ENCODE measurements around the gene MLLT10.
A peak's percentile ranks its signal among the peaks of the same experiment; 100 is the strongest.

Gene MLLT10

DNA sequence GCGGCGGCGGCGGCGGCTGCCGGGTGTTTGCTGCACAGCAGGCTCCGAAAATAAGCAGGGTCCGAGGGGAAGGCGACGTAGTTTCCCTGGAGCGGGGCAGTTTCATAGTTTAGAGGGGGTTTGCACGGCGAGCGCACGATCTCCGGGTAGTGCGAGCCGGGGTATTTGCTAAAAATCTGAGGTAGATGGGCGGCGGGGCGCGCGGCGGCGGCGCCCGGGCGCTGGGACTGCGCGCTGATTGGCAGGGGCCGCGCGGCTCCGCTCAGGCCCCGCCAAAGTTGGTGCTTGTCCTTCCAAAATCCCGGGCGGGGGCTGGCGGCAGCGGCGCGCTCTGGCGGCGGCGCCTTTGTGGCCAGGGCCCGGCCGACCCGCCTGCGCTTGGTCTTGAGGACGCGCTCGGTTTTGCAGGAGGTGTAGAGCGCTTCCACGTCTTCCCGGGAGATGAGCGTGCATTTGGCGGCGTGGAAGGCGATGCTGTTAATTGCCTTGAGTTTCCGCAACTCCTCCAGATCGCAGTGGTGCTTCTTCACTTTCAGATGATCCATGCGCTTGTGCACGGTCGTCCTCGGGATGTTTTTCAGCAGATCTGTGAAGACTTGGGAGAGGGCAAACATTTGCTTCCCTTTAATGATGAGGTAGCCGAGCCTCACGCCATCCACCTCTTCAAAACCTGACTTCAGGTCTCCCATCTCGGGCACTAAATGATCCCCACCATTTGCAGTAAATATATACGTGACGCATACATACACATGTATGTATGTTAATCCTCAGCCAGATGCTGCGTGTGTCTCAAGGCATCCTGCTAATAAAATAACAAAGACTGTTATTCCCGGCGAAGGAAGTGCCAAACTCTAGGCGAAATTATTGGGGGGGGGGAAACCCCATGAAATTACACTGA lies 16.6 kb upstream of the MLLT10 start:
- DNase-seq: peak; percentile 75

DNA sequence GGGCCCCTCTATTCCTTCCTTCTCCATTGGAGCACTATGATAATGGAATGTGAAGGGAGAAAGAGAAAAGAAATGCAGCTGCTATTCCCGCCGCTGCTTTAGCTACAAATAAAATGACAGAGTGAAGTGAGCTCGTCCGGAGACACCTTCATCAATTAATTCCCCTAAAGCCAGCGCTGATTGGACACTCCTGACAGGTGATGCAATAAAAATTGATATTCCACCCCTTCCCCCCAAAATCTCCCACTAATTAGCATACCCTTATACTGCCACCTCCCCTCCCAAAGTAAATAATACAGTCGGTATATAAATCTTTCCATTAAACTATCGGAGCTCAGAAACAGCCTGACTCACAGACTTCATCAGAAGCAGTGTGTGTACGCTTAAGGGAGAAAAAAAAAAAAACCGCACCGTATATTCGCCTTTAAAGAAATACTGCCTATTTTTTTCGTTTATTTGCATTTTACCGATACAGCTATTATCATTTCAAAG lies 15.8 kb upstream of the MLLT10 start:
- DNase-seq: peak; percentile 55

DNA sequence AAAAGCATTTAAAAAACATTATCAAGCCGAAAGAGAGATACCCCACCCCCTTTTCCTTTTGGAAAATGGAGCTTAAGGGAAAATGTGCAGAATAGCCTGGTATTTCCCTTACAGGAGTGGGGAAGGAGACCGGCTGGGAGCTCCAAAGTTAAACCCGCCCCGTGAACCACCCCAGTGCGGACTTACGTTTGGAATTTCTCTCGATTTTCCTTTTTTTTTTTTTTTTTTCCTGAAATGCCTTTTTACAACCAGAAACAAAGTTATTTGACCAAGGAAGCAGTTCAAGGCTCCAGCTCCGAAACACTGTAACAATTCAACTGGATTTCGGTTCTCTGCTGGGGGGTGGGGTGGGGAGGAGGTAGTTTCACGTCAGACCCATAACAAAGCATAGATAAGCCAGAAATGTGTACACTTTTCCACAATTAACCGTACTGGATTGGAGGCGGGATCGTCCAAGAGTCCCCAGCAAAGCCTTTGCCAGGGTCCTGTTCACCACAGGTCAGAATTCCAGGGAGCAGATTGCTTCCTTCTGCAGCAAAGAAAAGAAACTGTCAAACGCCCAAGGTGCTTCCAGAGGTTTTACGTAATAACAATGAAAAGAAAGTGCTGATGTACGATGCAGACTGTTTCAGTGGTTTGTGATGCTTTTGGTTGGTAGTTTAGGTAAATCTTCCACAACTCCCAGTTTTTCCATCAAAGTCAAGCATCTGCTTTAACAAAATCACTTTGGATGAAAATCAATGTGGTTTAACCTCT lies 15.2 kb upstream of the MLLT10 start:
- peak; percentile 49 for DNase-seq

DNA sequence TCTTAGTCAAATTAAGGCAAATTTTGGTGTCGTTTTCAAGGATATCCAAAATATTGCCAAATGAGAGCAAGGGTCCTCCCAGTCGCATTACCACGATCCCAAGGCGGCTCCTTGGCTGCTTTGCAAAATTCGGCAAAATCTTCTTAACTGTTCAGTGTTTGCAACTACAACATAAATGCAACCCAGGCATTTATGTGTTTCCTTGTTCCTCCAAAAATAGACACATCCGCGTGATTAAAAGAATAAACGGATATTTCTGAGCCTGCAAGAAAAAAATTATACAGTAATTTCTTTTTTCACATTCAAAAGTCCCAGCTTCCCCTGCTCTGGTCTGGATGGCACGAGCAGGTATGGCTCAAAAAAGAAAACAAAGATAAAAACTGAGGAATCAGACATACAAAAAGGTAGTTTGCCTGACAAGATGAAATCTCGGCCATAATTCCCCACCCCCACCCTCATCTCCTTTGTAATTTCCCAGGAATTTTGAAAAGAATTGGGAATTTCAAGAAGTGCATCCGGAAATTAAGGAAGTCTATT lies 14.6 kb upstream of the MLLT10 start:
- DNase-seq: peak; percentile 24

DNA sequence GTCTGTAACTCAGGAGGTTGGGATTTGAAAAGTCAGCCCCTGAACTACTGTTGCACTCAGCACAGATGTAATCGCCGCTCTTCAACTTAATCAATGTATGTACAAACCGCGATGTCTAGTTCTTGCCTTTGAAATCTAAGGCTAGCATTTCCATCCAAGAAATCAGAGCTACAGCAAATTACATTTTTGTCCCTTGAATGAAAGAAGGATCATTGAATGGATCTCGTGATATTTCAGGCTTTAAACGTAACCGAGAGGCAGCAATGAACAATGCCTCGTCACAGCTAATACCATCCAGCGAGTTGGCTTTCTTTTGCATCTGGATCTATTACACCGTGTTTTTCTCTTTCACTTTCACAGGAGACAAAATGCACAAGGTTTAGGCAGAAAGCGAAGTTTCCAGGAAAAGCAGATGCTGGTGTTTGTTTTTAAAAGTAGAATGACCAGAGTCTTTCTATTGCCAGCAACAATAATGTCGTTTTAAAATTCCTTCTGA lies 14.0 kb upstream of the MLLT10 start:
- DNase-seq: no peak

DNA sequence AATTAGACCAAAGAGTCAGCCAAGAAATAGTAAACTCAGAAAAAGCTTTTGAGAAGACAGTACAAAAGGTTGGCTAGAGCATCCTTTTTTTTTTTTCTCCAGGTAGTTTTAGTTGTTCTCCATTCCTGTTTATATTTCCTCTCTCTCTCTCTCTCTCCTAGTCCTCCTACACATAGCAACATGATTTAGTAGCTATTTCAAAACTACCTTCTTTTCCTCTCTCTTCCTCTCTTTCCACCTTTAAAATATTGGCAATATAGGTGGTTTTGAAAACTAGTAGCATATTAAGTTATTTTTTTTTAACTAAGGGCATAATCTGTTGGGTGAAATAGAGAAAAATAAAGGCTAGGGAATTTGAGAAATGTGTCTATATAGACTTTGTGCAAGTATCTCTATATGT lies 13.5 kb upstream of the MLLT10 start:
- no peak for DNase-seq

DNA sequence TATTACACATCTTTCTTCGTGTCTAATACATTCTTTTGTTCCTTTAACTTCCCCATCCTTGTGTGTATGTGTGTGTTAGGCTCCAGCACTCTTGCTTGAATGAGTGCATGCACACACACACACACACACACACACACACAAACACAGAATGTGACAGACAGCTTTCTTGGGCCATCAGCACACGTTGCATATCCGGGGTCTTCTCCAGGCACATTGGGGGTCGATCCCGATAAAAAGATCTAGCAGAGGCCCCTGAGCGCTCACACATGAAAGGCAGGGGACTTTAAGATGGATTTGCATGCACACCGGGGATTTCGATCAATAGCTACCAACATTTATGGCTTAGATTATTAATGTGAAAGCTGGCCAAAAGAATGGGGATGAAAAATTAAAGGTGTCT lies 13.1 kb upstream of the MLLT10 start:
- DNase-seq: peak; percentile 46

DNA sequence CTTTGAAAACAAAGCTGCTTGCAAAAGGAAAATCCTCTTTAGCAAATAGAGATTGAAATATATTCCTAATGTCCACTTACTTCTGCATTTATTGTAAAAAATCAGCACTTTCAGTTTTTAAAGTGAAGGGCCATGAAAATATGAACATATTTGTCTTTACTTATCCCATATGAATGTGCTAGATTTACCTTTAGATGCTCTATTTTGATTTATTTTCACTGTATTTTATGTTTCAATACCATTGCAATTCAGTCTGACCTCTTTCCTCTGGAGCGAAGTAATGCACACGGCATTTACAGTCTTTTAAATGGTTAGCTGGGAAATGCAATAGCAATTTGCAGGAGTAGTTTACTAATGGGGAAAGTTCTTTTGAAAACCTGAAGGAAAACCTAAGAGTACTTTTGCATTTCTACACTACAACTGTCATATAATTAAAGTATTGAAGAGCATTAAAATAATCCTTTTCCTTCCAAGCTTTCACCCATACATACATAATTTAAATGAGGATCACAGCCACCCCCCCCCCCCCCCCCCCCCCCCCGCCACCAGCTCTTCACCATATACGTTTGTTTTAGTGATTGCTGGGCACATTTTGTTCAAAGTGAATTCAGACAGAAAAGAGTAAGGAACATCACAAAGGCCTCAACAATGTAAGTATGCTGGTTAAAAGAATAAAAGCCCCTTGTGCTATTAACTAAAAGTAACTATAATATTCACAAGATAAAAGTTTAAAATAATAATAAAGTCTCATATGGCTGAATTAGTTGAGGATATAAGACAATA lies 12.1 kb upstream of the MLLT10 start:
- no peak for DNase-seq

DNA sequence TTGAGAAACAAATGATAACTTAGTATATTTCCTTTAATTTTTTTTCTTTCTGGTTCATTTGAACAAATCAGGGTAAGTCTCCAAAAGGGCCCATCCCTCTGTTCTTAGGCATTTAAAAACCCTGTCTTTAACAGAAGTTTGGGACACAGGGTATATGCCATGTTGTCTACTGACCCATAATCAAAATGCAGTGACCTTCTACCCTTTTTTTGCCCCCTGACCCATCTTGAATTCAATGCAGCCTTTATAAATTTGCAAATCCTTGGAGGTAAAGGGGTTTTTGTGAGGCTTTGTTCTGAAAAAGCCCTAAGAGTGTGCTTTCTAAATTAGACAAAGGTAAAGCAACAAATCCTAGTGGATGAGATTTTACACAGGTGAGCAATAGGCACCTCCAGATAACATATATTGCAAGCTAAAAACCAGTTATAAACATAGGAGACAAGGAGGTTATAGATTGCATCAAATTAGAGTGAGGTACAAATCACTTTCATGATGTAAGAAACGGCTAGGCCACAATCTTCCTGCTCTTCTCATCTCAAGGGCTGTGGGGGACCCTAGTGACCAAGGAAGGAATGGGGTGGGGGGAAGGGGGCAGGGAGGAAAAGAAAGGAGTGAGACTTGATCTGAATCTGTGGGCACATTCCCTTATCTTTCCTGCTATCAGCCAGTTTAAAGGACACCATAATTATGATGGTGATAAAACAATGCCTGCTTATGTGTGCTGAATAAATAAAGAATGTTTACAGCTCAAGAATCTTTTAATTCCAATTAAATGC lies 11.2 kb upstream of the MLLT10 start:
- no peak for DNase-seq

DNA sequence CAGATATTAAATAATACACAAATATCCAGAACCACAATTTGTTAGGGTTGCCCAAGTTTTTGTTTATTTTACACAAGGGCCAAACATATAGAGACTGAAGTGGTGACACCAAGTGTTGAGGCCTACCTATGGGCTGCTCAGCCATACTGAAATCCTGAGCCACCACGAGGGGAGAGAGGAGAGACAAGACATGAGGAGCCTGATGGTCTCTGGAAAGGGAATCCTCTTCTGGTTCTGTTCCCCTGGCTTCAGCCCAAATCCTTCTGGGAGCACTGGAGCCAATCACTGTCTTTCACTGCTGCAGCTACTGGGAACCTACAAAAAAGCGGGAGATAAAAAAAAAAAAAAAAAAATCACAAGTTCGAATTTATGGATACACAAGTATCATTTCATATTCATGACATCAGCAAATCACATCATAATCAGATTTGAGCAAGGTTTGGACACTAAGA lies 10.4 kb upstream of the MLLT10 start:
- peak; percentile 30 for DNase-seq

DNA sequence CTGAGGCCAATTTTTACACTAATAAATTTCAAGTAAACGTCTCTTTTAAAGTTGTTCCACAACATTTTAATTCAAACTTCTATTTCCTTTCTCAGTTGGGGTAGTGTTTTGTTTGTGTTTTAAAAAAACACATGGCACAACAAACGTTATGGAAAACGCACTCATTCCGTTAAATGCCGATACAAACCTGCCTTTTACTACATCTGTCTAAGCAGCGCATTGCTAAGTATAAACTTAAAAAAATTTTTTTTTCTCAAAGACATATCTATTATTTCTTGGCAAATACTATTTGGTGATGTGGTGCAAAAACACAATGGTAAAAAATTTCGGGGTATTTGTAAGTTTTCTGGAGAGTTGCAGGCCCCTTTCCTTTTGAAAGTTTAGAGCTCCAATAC lies 9.9 kb upstream of the MLLT10 start:
- no peak for DNase-seq

DNA sequence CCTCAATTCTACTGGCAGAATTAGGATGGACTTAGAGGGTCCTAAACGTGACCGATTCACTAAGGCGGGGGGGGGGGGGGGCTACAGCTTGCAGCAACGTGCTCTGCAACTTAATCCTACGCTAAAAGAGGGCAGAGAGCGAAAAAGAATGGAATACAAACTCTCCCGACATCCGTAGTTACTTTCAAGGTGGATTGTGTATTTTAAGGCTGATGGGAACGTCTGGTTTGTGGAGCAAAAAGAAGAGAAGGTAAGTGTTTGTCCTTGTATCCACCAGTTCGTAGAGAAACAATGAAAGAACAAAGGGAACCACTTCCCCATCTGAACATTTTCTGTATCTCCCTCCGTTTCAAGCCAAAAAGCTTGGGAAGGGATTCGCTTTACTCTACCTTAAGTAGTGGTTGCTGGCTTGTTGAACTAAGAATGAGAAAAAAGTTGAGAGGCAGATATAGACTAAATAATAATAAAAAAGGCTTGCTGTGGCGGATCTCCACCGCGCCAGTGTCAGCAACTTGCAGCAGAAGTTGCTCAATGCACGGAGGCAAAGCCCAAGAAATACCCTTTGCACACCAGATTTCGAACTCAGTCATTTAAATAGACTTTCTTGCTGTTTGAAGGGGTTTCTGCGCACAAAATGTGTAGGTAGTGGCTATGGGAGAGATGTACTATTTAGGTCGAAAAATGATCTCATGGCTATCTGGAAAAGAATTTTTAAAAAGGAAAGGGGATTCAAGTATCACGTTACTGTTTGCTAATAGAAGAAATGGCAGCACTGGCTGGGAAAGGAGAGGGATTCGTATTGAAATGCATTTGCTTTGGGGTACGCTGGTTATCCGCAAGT lies 9.3 kb upstream of the MLLT10 start:
- DNase-seq: peak; percentile 55

DNA sequence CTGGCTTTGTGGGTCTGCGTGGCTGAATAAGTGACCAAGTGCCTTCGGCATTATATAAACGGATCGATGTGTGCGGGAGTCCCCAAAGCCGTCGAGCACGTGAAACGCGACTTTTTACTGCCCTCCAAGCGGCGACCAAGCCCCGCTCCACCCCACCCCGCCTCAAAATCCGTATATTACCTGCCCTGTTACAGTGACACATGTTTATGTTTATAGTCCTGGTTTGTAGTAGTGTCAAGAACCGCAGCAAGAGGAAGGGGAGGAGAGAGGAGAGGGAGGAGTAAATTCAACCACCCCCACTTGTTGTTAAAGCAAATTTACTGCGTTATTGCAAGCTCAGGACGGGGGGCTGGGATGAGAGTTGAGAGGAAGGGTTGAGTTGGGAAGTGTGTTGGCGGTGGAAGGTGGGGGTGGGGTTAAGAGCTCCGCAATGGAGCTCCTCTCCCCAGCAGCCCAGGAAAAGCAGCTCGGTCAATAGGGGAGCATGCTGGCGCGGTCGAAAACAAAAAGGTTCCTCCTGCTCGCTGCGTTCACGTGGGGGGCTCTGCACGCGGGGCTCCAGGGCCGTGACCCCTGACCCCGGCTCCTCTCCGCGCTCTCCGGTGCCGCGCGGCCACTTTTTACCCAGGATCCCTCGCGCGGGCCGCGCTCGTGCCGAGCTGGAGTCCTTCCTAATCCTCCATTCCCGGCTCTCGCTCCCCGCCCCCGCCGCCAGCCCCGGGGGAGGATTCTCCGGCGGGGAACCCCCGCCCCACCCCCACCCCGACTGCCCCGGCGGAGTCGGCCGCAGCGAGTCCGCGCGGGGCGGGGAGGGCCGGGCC lies 8.5 kb upstream of the MLLT10 start, which contains the start of gene SKIDA1:
Gene SKIDA1 (minus strand): TSS at position 316 of the 821 bp plus-strand sequence. CDS start 7,860 bp downstream, outside the sequence.
- no peak for DNase-seq

DNA sequence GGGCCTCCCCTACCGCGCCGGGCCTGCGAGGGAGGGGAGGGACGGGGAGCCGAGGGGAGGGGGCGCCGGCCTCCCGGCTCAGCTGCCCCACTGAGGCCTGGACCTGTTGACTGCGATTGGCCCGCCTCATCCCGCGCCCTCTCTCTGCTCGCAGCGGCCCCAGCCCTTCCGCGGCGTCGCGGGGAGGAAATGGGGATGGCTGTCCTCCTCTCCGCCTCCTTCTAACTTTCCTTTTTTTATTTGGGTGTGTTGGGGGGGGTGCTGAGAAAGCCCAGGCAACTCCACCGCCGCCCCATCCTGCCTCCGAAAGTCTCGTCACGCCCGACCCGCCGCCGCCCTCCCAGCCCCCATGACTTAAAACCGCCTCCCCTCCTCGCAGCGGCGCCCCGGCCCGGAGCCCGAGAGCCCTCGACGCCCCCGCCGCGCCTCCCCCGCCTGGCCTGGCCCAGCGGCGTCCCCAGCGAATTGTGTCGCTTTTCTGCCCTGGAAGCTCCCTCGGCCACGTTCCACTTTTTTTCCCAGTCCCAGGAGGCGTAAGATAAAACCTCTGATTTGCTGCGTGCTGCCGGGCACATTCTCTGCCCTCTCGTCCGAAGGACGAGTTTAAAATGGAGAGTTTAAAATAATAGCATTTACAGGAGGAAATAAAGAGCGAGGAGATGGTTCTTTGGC lies 7.7 kb upstream of the MLLT10 start:
- peak; percentile 87 for DNase-seq

DNA sequence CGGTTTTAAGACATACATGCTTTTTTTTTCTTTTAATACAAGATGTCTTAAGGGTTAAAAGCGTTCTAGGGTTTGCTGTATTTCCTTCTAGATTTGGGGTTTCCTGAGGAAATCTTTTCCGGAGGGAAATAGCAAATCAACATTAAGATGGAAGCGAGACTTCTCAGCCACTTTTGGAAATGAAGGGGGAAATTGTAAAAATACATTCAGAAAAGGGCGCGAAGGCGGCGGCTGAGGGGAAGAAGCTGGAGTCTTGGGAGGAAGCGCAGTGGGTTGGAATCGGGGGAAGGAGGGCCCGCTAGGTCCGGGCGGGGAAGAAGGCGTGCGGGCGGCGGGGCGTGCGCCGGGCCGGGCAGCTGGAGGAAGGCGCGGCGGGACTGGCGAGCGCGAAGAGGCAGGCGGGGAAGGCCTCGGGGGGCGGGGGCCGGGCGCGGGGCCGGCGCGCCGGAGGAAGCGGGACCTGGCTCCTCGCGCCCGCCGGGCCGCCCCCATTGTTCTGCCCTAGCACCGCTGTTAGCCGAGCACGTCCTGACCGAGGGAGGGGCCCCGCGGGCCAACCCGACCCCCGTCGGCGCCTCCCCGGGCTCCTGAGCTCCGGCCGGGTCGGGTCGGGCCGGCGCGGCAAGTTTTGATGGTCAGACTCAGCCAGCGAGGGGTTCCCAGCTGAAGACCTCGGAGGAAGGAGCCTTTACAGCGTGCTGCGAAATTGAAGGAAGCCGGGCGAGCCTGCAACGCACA lies 7.0 kb upstream of the MLLT10 start:
- DNase-seq: peak; percentile 79

DNA sequence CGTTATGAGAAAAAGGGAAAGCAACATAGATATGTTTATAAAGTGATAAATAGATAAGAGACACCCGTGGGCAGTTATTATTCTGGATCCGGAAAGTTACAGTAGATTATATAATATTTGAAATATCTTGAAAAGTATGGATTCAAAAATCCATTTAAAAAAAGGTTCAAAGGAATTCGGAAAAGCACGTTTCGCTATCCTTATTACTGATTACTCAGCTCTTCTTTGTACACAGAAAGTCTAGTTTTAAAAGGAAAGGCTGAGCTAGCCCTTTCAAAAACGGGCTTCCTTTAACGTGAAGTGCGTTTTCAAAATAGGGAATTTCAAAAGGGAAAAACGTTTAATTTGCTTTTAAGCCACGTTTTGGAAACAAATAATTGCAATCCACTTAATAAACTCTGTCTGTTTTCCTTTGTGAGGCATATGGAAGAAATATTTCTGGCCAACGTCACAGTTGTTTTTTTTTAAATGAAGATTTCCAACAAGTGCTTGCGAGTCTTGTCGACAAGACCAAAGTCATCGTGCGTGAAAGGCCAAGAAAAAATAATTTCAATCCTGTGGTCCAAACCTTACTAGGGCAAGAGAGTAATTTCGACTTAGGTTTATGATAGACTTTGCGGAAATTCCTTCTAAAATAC lies 6.3 kb upstream of the MLLT10 start:
- DNase-seq: no peak

DNA sequence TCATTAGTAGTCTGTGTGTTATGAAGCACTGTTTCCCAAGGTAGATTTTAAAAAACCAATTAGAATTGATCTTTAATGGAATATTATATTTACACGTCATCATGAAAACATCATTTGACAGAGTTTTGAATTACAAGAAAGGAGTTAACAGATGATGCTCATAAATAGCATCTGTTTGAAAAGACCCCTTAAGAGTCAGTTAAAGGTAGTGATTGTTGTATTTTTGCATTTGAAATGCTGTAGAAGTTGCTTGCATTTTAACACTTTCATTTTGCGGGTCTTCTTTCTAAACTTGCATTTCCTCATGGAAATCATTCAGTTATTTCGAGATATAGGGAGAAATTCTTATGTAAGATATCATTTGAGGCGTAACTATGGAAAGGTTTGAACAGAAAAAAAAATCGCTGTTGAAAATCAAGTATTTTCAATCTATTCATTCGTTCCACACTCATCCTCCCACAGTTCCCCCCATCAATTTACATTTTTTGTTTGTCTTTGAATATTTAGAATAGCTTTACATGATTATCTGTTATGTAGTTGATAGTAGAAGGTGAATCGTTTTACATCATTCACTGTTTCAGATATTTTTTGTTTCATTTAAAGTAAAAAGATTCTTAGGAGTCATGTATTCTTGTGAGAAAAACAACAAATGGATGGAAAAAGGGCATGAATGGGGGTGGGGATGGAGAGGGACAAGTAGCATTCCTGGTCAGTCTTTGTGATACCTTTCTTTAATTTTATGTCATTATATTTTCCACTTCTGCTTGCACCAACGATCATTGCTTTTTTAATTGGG lies 5.6 kb upstream of the MLLT10 start:
- DNase-seq: no peak

Measured in activated CD8-positive, alpha-beta memory T cell treated with anti-CD3 and anti-CD28 coated beads for 24 hours (primary cell).